Liver (tissue), 3 donors: Measurements from ENCODE around the gene ZNF423.

Experiments
- CTCF ChIP-seq: fragments of 150-350 bp; IDR thresholded peaks from 2 replicates; pipeline ENCODE4 v1.5.1; 2017; ENCODE audit warnings: improper control_type of control experiment, low read depth, low read length; ENCODE audit not compliant: missing input control
- EGR1 ChIP-seq, 2 donors: IDR thresholded peaks; 2 replicates each; pipeline ENCODE4 v1.6.1; 2016 to 2018; ENCODE audit warnings: antibody characterized with exemption in 2 of 2, low read depth in 2 of 2
- SP1 ChIP-seq: IDR thresholded peaks from 2 replicates; pipeline ENCODE4 v1.6.1; 2018; ENCODE audit warnings: antibody characterized with exemption, mild to moderate bottlenecking
- YY1 ChIP-seq: IDR thresholded peaks from 2 replicates; pipeline ENCODE4 v1.6.1; 2016; ENCODE audit warnings: antibody characterized with exemption, mild to moderate bottlenecking
- donor health status: healthy.
- donor health status: healthy.

DNA sequence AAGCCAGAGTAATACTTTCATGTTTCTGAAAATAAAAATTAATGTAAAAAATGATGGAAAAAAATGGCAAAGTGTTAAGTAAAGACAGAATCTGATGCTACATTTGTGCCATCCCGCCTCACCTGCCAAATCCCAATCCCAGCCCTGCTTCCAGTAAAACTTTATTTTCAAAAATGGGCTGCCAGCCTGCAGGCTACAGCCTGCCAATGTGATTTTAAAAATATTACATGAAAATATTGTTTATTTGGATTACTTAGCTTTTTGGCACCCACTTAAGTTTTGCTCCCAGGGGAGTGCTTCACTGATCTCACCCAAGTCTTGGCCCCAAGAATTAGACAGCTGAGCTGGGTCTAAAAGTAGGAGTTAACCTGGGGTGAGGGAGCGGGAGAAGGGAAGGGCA lies 369.5 kb downstream of the ZNF423 start:
- no peak for TF ChIP-seq SP1
- no peak for TF ChIP-seq EGR1 (IDR thresholded peaks at IDR 0.05; ENCODE audit: low read depth in 2 of 2)
- no peak for TF ChIP-seq CTCF
- no peak for TF ChIP-seq YY1
